HG03025 (cell line): Measurements from ENCODE around the gene MLYCD.

Experiments used
- ATAC-seq: cut with Tn5 transposase; IDR thresholded peaks from one replicate; pipeline ENCODE4 v1.9.1; 2021; ENCODE audit warnings: mild to moderate bottlenecking, moderate library complexity; ENCODE audit not compliant: unreplicated experiment, low FRiP score

Gene MLYCD

DNA sequence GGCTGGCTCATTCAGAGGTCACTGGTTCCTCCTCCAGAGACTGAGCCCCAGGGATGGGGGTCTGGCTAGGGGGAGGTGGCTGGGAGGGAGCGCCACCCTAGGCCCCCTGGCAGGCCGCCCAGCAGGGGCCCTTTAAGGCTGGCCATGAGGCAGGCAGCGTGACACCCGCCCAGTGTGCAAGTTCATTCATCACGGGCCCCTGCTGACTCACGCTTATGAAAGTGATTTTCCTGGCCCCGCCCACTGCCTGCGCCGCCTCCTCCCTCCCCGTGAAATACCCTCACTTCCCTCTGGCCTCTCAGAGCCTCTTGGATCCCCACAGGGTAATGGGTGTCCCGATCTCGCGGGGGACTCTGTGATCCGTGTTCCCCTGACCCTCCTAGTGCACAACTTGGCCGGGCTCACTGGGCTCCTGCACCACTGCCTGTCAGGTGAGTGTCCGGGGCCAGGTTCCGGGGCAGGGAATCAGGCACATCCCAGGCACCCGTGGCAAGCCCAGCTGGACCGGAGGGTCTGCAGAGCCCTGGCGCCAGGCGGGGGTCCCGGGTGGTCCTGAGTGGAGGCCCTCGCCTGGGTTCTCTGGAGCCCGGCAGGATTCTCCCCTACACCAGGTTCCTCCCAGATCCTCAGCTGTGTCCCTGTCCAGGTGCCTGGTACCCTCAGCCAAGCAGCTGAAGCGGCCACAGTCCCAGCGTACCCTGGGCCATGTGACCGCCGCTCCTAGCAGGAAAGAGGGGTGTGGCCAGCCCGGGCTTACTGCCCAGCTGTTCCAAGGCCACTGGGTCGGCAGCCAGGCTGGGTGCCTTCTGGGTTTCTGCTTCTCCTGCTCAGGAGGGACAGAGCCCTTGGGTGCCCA is 54.3 kb downstream of the MLYCD start, which contains the start of gene OSGIN1:
Gene OSGIN1 (plus strand): TSS at position 301 of the 856 bp plus-strand sequence. CDS start 4,432 bp downstream, outside the sequence.
- ATAC-seq: peak; percentile 45

DNA sequence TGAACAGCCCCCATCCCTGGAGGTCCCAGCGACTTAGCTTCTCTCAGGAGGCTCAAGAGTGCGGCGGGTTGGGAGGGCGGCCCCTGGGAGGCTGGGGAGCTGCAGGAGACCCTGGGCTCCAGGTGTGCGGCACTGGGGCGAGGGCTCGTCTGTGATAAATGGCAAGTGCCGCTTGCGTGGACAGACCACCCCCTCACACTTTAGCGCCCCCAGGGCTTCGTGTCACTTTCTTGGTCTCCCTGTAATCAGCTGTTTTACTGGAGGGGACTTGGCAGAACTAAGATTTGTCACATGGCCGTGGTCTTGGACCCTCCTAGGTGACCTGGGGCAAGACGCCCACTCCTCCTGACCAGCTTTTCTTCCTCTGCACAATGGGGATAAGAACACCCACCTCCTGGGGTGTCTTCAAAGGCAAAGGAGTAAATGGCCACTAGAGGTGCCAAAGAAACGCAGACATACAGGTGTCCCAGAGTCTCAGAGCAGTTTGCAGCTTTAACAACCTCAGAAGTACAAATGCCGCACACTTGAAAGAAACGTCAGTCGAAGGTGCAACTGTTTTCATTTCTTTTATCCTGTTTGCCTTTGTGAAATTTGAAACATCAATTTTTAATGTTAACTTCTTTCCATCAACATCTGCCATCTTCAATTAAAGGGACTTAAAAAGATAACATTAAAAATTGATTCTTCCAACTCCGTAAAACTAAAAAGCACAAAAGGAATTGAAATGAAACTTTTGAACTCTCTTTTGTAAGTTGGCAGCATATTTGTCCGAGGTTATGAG is 55.1 kb downstream of the MLYCD start:
- ATAC-seq: no peak

GRCh38 chr16:83954577-83955016 is 55.7 kb downstream of the MLYCD start:
- no peak for ATAC-seq

- ATAC-seq: no peak
Observed at GRCh38 chr16:83955218-83956130, 56.6 kb downstream of the MLYCD start.

DNA sequence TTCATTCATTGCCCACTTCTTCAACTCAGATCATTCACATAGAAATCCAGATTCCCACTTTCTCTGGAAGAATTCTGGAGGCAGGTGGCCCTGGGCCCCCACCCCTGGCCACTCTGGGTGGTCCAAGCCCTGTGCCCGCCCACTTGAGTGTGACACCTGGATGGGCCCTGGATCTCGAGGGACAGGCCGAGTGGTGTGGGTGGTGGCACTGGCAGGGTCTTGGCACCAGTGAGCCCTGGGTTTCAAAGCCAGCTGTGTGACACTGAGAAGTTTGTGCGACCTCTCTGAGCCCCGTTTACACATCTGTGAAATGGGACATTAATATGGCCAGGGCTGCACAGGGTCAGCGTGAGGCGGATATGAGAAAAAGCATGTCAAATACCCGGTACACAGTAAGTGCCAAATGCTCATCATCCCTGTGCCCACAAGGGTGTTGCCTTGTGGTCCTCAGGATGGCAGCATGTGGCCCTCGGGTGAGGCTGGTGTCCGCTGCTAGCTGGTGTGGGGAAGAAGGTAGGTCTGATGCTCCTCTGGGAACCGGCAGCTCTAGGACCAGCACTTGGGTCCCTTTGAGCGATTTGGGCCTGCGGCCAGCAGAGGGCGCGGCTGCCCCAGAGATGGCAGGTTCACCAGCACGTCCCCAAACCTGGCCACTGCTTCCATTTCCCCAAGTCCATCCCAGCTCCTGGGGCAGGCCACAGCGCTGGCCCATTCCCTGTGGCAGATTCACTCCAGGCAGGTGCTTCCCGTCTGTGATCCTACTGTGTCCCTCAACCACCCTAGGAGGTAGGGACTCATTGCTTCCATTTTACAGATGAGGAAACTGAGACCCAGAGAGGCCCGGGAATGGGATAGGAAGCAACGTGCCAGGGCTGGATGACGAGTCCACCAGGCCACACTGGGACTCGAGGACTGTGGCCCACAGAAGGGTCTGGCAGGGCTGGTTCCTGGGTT is 57.7 kb downstream of the MLYCD start:
- ATAC-seq: peak; percentile 56

DNA sequence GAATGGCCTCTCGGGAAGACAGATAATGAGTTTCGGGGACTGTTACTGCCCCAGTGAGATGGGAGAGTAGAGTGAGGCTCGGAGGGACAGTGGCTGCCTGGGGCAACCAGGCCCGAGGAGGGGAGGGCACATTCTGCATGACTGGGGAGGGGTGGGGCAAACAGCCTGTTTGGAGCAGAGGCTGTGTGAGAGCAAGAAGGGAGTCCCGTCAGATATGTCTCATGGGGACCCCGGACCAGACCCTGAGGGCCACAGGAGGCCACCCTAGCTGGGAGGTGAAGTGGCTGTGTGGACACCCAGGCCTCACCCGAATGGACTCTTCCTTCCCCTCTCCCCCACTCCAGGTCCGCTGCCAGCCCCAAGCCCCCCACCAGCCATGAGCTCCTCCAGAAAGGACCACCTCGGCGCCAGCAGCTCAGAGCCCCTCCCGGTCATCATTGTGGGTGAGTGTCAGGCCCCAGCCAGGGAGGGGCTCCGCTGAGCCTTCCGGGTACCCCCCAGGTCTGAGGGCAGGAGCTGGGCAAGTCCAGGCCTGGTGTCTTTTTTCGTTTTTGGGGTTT is 58.5 kb downstream of the MLYCD start:
- ATAC-seq: no peak

- no peak for ATAC-seq
Observed at GRCh38 chr16:83958137-83958845, 59.4 kb downstream of the MLYCD start.

GRCh38 chr16:83958846-83959565 is 60.1 kb downstream of the MLYCD start:
- ATAC-seq: no peak

DNA sequence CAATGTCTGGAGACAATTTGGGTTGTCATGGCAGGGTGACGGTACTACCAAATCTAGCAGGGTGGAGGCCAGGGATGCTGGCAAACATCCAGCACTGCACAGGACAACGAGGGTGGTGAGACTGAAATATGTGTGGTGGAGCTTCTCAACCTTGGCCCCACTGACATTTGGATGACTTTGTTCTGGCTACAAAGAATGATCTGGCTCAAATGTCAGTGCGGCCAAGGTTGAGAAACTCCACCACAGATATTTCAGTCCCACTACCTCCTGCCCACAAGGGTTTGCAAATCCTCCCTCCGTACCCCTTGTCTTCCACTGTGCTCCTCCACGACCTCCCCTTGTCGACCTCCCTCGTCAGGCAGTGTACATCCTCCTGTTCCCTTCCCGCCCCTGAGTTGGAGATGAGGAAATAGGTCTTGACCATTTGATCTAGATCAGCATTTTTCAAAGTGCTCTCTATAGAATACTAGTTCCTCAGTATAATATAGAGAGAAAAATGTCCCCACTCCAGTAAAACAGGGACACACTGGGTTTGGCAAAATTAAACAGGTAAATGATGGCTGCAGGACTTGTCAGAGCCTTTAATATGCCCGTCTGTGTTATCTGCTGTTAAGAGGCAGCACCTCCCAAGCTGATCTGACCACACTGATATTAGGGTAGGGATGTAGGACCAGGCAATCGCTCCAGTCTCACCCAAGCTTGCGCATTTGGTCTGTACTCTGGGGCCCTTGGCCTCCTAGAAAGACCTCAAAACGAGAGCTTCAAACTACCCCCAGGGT is 60.9 kb downstream of the MLYCD start:
- no peak for ATAC-seq

- ATAC-seq: no peak
Observed at GRCh38 chr16:83960521-83961249, 61.8 kb downstream of the MLYCD start.

GRCh38 chr16:83961591-83961990 is 62.7 kb downstream of the MLYCD start:
- ATAC-seq: no peak

DNA sequence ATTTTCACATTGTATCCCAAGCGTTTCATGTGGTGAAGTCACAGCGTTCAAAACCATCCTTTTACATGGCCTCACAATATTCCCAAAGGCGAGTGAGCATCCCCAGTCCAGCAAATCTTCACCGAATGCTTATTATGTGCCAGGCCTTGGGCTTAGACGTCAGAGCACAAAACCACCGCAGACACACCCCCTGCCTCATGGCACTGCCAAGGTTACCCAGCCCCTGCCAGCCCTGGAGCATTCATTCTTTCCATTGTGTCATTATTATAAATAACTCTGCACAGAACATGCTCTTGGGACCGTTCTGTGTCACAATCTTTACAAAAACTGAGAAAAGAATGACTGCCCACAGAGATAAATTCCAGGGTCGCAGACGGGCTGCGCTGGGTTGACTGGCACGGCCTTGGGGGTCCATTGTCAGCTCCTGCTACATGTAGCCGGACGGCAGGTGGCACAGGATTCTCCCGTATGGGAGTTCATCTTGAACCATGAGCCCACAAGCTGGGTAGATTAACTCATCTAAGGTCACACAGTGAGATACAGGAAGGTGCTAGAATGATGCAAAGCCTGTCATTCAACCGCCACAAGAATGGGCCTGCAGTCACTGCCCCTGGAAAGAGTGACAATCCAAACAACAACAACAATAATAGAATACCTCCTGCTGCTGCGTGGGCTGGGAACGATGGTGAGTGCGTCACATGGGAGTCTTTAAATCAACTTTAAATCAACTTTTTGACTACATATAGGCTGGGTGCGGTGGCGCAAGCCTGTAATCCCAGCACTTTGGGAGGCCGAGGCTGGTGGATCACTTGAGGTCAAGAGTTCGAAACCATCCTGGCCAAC is 64.6 kb downstream of the MLYCD start:
- ATAC-seq: no peak

- ATAC-seq: no peak
Observed at GRCh38 chr16:83964684-83965443, 65.9 kb downstream of the MLYCD start.

GRCh38 chr16:83965444-83966152 is 66.7 kb downstream of the MLYCD start:
- ATAC-seq: no peak
